PFSK-1 (cell line): ENCODE measurements around the gene CES1.

ENCODE experiments used
- FOXP2 ChIP-seq: optimal IDR thresholded peaks from 2 replicates; pipeline ENCODE3; 2011; ENCODE audit warnings: borderline replicate concordance, control low read depth, inconsistent platforms; ENCODE audit not compliant: insufficient read depth; ENCODE audit errors: extremely low read length, extremely low read depth
- POLR2AphosphoS5 ChIP-seq: IDR thresholded peaks from 2 replicates; pipeline ENCODE4 v1.6.1; 2012; ENCODE audit warnings: low read depth, mild to moderate bottlenecking, control low read depth, low read length, moderate library complexity
- SIN3A ChIP-seq: IDR thresholded peaks from 2 replicates; pipeline ENCODE4 v1.6.1; 2012; ENCODE audit warnings: mild to moderate bottlenecking, low read length, moderate library complexity, borderline replicate concordance; ENCODE audit not compliant: insufficient read depth
- TAF1 ChIP-seq: IDR thresholded peaks from 2 replicates; pipeline ENCODE4 v1.6.1; 2012; ENCODE audit warnings: low read length, control low read depth, borderline replicate concordance; ENCODE audit not compliant: insufficient read depth
- TF ChIP-seq, protein P1 (sequence below), 2 experiments: IDR thresholded peaks; 2 replicates each; pipeline versions ENCODE4 v1.6.1 to v1.8.0; 2011 to 2012; ENCODE audit warnings: low read depth in 2 of 2, low read length in 2 of 2, control low read depth in 1 of 2, inconsistent platforms in 1 of 2, mild to moderate bottlenecking in 1 of 2, moderate library complexity in 1 of 2; ENCODE audit not compliant: insufficient read depth in 1 of 2

Gene CES1

DNA sequence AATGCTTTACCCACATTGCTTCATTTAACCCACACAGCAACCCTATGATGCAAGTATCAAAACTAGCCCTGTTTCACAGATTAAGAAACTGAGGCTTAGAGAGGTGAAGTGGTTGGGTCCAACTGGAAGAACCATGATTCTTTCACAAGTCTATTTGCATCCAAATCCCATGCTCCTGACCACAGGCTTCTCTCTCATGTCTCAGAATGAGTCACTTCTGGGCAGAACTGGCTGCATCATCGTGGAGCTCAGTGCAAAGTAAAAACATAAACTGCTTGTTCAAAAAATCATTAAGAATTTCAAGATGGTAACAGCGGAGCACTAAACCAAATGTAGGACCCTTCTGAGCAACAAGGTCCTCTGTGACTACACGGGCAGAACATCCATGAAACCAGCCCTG, 20.2 kb upstream of the CES1 start:
- TF ChIP-seq POLR2AphosphoS5: no peak
- TF ChIP-seq, protein P1, sequence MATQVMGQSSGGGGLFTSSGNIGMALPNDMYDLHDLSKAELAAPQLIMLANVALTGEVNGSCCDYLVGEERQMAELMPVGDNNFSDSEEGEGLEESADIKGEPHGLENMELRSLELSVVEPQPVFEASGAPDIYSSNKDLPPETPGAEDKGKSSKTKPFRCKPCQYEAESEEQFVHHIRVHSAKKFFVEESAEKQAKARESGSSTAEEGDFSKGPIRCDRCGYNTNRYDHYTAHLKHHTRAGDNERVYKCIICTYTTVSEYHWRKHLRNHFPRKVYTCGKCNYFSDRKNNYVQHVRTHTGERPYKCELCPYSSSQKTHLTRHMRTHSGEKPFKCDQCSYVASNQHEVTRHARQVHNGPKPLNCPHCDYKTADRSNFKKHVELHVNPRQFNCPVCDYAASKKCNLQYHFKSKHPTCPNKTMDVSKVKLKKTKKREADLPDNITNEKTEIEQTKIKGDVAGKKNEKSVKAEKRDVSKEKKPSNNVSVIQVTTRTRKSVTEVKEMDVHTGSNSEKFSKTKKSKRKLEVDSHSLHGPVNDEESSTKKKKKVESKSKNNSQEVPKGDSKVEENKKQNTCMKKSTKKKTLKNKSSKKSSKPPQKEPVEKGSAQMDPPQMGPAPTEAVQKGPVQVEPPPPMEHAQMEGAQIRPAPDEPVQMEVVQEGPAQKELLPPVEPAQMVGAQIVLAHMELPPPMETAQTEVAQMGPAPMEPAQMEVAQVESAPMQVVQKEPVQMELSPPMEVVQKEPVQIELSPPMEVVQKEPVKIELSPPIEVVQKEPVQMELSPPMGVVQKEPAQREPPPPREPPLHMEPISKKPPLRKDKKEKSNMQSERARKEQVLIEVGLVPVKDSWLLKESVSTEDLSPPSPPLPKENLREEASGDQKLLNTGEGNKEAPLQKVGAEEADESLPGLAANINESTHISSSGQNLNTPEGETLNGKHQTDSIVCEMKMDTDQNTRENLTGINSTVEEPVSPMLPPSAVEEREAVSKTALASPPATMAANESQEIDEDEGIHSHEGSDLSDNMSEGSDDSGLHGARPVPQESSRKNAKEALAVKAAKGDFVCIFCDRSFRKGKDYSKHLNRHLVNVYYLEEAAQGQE (IDR thresholded peaks at IDR 0.05; ENCODE audit: insufficient read depth in 1 of 2, low read depth in 2 of 2, low read length in 2 of 2): no peak
- TF ChIP-seq FOXP2: no peak
- TF ChIP-seq SIN3A: no peak
- no peak for TF ChIP-seq TAF1

DNA sequence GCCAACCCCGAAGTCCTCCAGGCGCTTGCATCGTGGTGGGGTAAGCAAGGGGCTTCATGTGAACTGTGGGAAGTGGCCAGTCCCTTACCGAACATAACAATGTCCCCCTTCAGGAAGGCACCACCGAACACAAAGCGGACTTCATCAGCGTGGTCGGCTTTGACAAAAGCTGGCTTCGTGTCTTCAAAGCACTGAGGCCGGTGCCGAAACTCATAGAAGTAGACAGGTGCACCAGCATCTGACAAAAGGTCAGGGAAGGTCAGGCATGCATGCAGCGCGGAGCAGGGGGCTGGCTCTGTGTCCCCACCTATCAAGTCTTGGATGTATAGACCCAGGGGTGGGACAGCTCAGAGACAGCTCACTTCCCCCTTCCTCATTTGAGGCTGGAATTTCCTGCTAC, 16.6 kb upstream of the CES1 start:
- TF ChIP-seq POLR2AphosphoS5: no peak
- TF ChIP-seq, protein P1 (IDR thresholded peaks at IDR 0.05; ENCODE audit: insufficient read depth in 1 of 2, low read depth in 2 of 2, low read length in 2 of 2): no peak
- no peak for TF ChIP-seq FOXP2
- TF ChIP-seq SIN3A: no peak
- no peak for TF ChIP-seq TAF1

DNA sequence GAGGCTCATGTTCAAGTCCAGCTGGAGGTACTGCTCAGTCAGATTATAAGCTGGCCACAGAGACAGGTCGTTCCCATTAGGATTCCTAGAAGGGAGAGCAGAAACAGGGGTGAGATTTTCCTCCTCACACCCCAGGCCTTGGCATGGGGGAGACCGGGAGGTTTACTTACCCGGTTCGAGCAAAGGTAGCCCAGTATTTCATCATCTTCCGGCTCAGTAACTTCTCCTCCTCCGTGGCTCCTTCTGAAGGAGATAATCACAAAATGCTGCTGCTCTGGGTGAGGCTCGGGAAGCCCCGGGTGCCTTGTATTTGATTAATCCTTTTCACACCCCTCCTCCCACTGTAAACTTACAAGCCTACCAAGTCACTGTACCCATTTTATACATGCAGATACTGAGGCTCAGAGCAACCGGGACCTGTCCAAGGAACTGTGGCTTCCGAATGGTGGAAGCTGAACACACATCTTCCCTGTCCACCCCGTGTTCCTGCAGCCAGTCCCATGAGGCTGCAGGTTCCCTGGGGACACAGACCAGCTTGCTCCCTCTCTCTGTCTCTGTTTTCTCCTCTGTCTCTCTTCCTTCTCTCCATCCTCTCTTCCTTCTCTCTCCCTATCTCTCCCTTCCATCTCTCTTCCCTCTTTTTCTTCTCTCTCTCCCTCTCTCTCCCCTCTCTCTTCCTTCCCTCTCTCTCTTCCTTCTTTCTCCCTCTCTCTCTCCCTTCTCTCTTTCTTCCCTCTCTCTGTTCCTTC, 13.9 kb upstream of the CES1 start:
- TF ChIP-seq FOXP2: no peak
- TF ChIP-seq, protein P1 (IDR thresholded peaks at IDR 0.05; ENCODE audit: insufficient read depth in 1 of 2, low read depth in 2 of 2, low read length in 2 of 2): no peak

DNA sequence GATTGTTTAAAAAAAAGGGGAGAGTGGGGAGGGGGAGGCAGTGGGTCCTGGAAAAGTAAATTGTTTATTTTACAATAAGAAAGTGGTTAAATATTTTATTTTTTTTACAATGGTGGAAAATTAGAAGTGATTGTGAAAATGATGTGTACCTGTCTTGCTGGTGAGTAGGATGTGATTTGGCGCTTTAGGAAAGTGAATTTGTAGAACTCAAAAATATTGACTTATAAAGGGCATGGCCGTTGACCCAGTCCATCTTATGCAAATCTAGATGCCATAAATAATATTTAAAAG, 10.2 kb upstream of the CES1 start:
- TF ChIP-seq POLR2AphosphoS5 (no peak), FOXP2 (no peak), TAF1 (no peak), SIN3A (no peak)
- TF ChIP-seq, protein P1 (IDR thresholded peaks at IDR 0.05; ENCODE audit: insufficient read depth in 1 of 2, low read depth in 2 of 2, low read length in 2 of 2): no peak

DNA sequence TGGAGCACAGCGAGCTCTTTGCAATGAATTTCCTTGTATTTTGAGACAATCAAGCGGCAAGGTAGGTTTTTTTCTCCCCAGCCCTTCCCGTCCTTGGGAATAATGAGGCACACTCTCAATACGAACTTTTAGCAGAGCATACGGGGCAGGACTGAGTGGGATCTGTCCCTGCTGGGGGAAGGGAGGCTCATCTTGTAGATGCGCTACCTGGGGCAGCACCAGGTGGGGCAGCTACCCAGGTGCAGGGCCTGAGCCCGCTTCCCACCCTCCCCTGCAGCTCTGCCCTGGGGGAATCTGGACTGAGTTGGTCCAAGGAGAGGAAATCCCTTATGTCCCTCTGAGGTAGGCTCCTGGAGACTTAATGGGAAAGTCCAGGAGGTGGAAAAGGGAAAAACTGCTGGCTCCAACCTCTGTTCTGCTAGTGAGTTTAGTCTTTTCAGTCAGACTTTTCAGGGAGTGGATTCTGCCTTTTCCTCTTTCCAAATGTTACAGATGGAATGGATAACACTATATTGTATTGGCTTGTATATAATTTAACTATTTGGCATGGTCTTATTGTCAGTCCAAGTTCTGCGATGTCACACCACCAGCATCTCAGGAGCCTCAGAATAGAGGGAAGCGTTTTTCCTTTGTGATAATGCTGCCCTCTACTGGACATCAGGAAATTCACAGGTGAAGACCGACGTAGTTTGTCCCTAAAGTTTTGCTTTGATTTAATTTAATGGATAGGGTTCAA, 9.6 kb upstream of the CES1 start:
- TF ChIP-seq, protein P1 (IDR thresholded peaks at IDR 0.05; ENCODE audit: insufficient read depth in 1 of 2, low read depth in 2 of 2, low read length in 2 of 2): no peak
- TF ChIP-seq FOXP2: no peak
- TF ChIP-seq TAF1: no peak
- TF ChIP-seq POLR2AphosphoS5: no peak
- TF ChIP-seq SIN3A: no peak
